GM12892 (cell line): ENCODE results near the gene PKIG.

Experiments
- POLR2A ChIP-seq: IDR thresholded peaks from 2 replicates; pipeline ENCODE4 v1.6.1; 2011; ENCODE audit warnings: low read depth, low read length, control low read depth
- TAF1 ChIP-seq: IDR thresholded peaks from 2 replicates; pipeline ENCODE4 v1.6.1; 2011; ENCODE audit warnings: low read depth, mild to moderate bottlenecking, control low read depth, low read length, borderline replicate concordance

DNA sequence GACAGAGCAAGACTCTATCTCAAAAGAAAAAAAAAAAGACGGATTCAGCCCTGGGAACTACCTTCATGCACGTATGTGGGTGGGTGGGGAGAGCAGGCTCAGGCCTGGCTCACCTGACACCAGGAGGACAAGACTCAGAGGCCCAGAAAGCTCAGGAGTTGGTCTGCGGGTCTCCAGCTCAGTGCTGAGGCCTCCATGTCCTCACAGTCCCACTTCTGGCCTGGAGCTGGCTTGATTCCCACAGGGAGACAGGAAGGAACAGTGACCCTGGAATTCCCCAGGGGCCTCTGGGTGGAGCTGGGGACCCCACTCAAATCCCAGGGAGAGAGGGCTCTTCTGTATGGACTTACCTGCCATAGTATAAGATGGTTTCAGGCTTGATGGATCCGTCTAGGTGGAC, 53.5 kb downstream of the PKIG start:
- no peak for TF ChIP-seq POLR2A
- no peak for TF ChIP-seq TAF1
